Left lung (tissue), 10 donors: ENCODE data around the gene TBCB. TPM values are rescaled to one million over a fixed set of nuclear protein-coding genes. Genes with fewer than 3 reads are reported as not detected.
"Not testable (repeated sequence)": the region's sequence is repeated elsewhere in the genome, so short reads cannot be mapped to it uniquely, and the experiment has no call there.

Source experiments
- ATAC-seq: fragments of 200-7000 bp; cut with Tn5 transposase; one replicate; pipeline ENCODE4 v1.9.1; 2020; ENCODE audit warnings: moderate library complexity
- DNase-seq, 4 donors: peaks; one replicate each; pipeline ENCODE4 v3.0.0-alpha.2; 2013 to 2020
- H3K27ac ChIP-seq, 2 donors: fragments of 200-600 bp; sonication (generic) in 1 of 2; one replicate each; pipeline versions ENCODE4 v1.5.0 to v1.8.0; 2020 to 2021
- H3K27me3 ChIP-seq, 2 donors: fragments of 200-600 bp; sonication (generic) in 1 of 2; one replicate each; pipeline versions ENCODE4 v1.5.0 to v1.8.0; 2020 to 2021
- H3K36me3 ChIP-seq, 2 donors: fragments of 200-600 bp; sonication (generic) in 1 of 2; one replicate each; pipeline versions ENCODE4 v1.5.0 to v1.8.0; 2020 to 2021
- H3K4me1 ChIP-seq, 2 donors: fragments of 200-600 bp; one replicate each; pipeline ENCODE4 v1.8.0; 2021
- H3K4me3 ChIP-seq, 2 donors: fragments of 200-600 bp; sonication (generic) in 1 of 2; one replicate each; pipeline versions ENCODE4 v1.5.0 to v1.8.0; 2020 to 2021; ENCODE audit warnings: mild to moderate bottlenecking in 1 of 2
- H3K9me3 ChIP-seq, 2 donors: fragments of 200-600 bp; sonication (generic) in 1 of 2; one replicate each; pipeline versions ENCODE4 v1.5.0 to v1.8.0; 2020 to 2021
- intact Hi-C, 2 donors: fragments of 100-400 bp; cut with DNase I; formaldehyde crosslinking; loops; one replicate each; pipeline versions ENCODE4 v1.11.2 to v1.14.2; 2022
- polyA plus RNA-seq, 6 donors: library from polyadenylated mRNA; unstranded; fragments of 120-200 nt; gene quantifications; one replicate each; pipeline ENCODE4 v1.2.1, GENCODE V29; 2013; ENCODE audit not compliant: insufficient read length in 6 of 6
- total RNA-seq, 2 donors: library from RNA; stranded (reverse); fragmentation: NEBNext Ultra II Directional; extraction: Animal tissue kit (Norgen Biotek cat#: 25700); gene quantifications; one replicate each; pipeline ENCODE4 v1.2.1, GENCODE V29; 2021
- TF ChIP-seq, protein P1 (sequence below), 2 donors: fragments of 200-600 bp; sonication (generic) in 1 of 2; IDR thresholded peaks; one replicate each; pipeline versions ENCODE4 v1.5.0 to v1.8.0; 2021; ENCODE audit warnings: antibody characterized with exemption in 2 of 2
- donor health status: DM: no; HTN: yes; CAD: no.
- donor health status: DM: no; HTN: no; CAD: no.

TBCB gene
- total and polyA plus RNA-seq, 8 donors = 90.2 to 130 (median 114) TPM

DNA sequence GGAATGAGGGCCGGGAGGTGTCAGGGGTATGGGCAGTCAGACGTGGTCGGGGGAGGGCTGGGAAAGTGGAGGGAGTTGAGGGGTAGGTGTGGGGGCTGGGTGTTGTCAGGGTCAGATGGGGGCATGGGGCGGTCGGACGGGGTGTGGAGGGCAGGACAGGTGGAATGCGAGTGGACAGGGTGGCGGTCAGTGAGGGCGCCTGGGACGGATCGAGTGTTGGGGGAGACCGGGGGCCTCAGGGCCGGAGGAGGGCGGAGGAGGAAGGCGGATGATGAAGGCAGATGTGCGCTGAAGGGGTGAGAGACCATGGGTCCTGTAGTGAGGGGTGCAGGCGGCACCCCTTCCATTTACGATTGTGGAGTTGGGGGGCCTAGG, 5.7 kb downstream of the TBCB start:
- Histone ChIP-seq H3K4me3 (no peak overlapping the region), H3K27me3 (no peaks in the 10 kb centered on the region), H3K36me3 (peaks cover 0 to 82% of the 10 kb centered on the region in 2 donors), H3K9me3 (no peaks in the 10 kb centered on the region), H3K27ac (no peak overlapping the region), H3K4me1 (peaks cover 8 to 16% of the 10 kb centered on the region in 2 donors)
- DNase-seq (no peak), ATAC-seq (no peak)
- TF ChIP-seq, protein P1, sequence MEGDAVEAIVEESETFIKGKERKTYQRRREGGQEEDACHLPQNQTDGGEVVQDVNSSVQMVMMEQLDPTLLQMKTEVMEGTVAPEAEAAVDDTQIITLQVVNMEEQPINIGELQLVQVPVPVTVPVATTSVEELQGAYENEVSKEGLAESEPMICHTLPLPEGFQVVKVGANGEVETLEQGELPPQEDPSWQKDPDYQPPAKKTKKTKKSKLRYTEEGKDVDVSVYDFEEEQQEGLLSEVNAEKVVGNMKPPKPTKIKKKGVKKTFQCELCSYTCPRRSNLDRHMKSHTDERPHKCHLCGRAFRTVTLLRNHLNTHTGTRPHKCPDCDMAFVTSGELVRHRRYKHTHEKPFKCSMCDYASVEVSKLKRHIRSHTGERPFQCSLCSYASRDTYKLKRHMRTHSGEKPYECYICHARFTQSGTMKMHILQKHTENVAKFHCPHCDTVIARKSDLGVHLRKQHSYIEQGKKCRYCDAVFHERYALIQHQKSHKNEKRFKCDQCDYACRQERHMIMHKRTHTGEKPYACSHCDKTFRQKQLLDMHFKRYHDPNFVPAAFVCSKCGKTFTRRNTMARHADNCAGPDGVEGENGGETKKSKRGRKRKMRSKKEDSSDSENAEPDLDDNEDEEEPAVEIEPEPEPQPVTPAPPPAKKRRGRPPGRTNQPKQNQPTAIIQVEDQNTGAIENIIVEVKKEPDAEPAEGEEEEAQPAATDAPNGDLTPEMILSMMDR (IDR thresholded peaks at IDR 0.05) = no peak
- intact Hi-C loops = no loop called here

DNA sequence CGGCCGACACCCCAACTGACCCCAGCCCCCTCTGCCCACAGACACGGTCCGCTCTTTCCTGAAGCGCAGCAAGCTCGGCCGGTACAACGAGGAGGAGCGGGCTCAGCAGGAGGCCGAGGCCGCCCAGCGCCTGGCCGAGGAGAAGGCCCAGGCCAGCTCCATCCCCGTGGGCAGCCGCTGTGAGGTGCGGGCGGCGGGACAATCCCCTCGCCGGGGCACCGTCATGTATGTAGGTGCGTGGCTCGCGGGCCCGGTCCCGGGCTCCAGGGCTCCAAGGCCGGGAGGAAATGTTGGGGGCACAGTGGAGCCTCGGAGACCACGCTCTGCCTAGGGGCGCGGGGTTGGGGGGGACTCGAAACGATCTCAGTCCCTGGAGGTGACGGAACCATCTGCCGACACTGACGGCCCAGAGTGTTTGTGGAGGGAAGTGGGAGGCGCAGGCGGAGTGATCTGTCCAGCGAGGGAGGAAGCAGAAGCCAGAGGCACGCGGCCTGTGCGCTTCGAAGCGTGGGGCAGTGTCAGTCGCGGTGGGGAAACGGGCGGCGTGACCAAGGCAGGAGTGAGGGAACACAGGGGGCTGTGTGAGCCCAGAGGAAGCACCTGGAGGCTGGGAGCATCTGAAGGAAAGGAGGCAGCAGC, 6.3 kb downstream of the TBCB start:
- Histone ChIP-seq H3K27ac (no peak overlapping the region), H3K4me1 (peaks cover 1 to 10% of the 10 kb centered on the region in 2 donors), H3K9me3 (no peaks in the 10 kb centered on the region), H3K4me3 (no peak overlapping the region), H3K36me3 (peaks cover 0 to 85% of the 10 kb centered on the region in 2 donors), H3K27me3 (no peaks in the 10 kb centered on the region)
- TF ChIP-seq, protein P1 (IDR thresholded peaks at IDR 0.05) = no peak
- DNase-seq (no peak), ATAC-seq (no peak)
- intact Hi-C loops = no loop called here

DNA sequence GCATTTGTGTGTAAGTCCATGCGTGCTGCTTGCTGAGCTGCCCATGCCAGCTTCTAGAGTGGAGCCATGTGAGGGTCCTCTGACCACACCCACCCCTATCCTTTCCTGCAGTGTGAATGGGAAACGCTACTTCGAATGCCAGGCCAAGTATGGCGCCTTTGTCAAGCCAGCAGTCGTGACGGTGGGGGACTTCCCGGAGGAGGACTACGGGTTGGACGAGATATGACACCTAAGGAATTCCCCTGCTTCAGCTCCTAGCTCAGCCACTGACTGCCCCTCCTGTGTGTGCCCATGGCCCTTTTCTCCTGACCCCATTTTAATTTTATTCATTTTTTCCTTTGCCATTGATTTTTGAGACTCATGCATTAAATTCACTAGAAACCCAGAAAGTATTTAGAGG, 10.3 kb downstream of the TBCB start:
- Histone ChIP-seq H3K27ac (no peak overlapping the region), H3K9me3 (no peaks in the 10 kb centered on the region), H3K36me3 (peaks cover 0 to 54% of the 10 kb centered on the region in 2 donors), H3K4me3 (no peak overlapping the region), H3K4me1 (peaks cover 3 to 34% of the 10 kb centered on the region in 2 donors), H3K27me3 (no peaks in the 10 kb centered on the region)
- no peak for DNase-seq
- TF ChIP-seq, protein P1 (IDR thresholded peaks at IDR 0.05) = no peak
- intact Hi-C loops = loop anchor here in 1 of 2 donors (2.0 kb wide), 1 partner anchor 45 kb away; no protein-coding TSS in a partner anchor
- ATAC-seq = no peak

DNA sequence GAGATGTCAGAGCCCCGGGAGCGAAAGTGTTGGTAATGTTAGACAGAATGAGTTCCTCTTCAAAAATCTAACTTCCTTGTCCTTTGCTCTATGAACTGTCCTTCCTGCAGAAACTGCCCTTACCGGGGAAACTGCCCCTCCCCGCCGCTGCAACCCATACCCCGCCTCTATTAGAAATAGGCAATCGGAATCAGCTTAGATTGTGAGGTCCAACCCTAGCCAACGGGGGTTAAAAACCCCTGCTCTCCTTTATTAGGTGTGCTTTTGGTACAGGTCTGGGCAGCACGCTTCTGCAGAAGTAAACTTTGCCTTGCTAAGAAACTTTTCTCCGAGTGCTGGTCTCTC, 13.1 kb downstream of the TBCB start:
- TF ChIP-seq, protein P1 (IDR thresholded peaks at IDR 0.05) = no peak
- Histone ChIP-seq H3K4me1 (peaks cover 6 to 58% of the 10 kb centered on the region in 2 donors), H3K27me3 (no peaks in the 10 kb centered on the region), H3K9me3 (no peaks in the 10 kb centered on the region), H3K4me3 (peak overlapping the region; percentile 50 to 55), H3K36me3 (peaks cover 0 to 29% of the 10 kb centered on the region in 2 donors), H3K27ac (peak overlapping the region; percentile 93 to 99)
- intact Hi-C loops = no loop called here
- peak; percentile 15 for ATAC-seq
- DNase-seq = no peak

DNA sequence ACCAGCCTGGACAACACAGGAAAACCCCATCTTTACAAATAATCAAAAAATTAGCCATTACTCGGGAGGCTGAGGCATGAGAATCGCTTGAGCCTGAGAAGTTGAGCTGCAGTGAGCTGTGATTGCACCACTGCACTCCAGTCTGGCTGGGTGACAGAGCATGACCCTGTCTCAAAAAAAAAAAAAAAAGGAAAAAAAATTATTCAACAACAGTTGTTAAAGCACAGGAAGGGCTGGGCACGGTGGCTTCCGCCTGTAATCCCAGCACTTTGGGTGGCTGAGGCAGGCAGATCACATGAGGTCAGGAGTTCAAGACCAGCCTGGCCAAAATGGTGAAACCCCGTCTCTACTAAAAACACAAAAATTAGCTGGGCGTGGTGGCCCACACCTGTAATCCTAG, 16.0 kb downstream of the TBCB start:
- H3K9me3 ChIP-seq, H3K36me3 ChIP-seq, H3K4me3 ChIP-seq, ATAC-seq, intact Hi-C loops, H3K27me3 ChIP-seq: not testable (repeated sequence)
- peak in 1 of 4 donors; percentile 60 for DNase-seq
- peaks cover 6 to 61% of the 10 kb centered on the region in 2 donors for H3K4me1 ChIP-seq
- H3K27ac ChIP-seq = peak overlapping the region; percentile 7 to 45

DNA sequence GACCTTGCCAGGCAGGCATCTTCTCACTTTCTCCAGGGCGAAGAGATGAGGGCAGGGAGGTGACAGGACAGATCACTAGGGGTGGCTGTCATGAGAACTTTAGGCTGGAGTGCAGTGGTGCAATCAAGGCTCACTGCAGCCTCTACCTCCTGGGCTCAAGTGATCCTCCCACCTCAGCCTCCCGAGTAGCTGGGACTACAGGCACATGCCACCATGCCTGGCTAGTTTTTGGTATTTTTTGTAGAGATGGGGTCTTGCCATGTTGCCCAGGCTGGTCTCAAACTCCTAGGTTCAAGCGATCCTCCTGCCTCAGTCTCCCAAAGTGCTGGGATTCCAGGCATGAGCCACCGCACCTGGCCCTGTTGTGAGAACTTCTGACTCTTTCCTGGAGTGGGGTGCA, 19.6 kb downstream of the TBCB start:
- H3K9me3 ChIP-seq, H3K36me3 ChIP-seq, H3K27me3 ChIP-seq, ATAC-seq, H3K27ac ChIP-seq, H3K4me3 ChIP-seq, intact Hi-C loops: not testable (repeated sequence)
- H3K4me1 ChIP-seq = peaks cover 8 to 58% of the 10 kb centered on the region in 2 donors
- peak in 1 of 4 donors; percentile 5 for DNase-seq
